GM18907 (cell line): Measurements from ENCODE around the gene ASAH2B.
"Not testable (repeated sequence)": the region's sequence is repeated elsewhere in the genome, so short reads cannot be mapped to it uniquely, and the experiment has no call there.

ENCODE experiments used
- ATAC-seq: cut with Tn5 transposase; IDR thresholded peaks from one replicate; pipeline ENCODE4 v1.9.1; 2021; ENCODE audit warnings: mild to moderate bottlenecking, moderate library complexity; ENCODE audit not compliant: unreplicated experiment

ASAH2B gene

DNA sequence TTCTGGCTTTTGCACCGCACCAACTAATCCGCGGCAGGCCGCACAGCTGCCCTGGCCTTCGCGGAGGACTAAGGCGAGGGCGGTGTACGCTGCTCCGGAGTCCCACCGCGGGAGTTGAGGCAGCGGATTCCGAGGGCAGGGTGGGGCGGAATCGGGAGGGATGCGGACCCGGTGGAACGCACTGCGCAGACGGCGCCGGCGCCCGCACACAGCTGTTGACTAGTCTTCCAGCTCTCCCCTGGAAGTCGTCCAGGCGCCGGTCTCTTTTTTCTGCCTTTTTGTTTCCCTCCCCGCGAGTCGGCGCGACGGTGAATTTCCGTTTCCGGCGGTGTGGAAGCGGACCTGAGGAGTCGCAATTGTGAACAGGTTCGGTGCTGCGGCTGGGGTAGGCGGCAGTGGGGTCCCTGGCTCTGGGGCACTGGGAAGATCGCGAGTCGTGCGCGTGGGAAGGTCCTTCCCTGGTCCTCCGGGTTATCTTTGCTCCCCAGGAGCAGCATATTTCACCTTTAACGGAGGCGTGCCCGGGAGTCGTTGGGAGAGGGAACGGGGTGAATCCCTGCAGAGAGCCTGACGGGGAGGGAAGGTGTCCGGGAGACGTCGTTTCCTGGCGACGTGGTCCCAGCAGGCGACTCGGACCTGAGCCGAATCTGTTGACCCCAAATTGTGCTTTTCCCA lies at the start of gene ASAH2B:
Gene ASAH2B (plus strand): TSS at position 319 of the 675 bp plus-strand sequence. CDS start 5,195 bp downstream, outside the sequence.
- peak; percentile 94 for ATAC-seq

DNA sequence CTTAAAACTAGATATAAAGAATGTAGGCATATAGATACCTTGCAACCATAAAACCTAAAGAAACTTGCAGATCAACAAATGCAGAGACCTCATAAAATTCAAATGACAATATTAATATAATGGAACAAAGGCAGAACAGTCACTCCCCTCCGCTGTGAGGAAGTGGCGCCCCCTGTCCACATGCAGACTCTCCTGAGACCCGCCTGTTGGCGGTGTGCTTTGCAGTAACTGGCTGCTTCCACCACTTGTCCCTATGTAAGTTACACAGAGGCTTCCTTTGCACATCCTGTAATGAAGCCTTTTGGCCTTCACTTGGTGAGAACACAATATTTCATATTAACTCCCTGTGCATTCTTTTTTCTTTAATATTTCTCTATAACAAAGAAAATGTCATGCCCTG lies 41.9 kb upstream of the ASAH2B start:
- not testable (repeated sequence) for ATAC-seq

DNA sequence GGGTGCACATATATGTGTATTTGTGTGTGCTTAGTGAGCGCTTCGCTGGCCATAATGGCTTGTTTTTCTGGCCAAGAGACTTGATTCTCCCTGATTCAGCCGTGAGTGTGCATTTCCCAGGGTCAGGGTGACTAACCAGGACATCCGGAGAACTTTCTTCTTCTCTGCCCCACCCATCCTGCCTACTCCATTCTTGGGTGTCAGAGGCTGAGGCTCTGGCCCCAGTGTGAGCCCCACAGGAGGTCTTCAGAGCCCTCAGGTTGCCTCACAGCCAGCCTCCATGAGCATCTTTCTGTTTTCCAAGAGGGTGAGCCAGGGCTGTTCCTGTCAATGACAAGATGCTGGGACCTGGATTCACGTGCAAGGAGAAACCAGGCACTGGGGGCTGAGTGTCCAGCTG lies 37.8 kb upstream of the ASAH2B start:
- ATAC-seq, result not testable (repeated sequence)

DNA sequence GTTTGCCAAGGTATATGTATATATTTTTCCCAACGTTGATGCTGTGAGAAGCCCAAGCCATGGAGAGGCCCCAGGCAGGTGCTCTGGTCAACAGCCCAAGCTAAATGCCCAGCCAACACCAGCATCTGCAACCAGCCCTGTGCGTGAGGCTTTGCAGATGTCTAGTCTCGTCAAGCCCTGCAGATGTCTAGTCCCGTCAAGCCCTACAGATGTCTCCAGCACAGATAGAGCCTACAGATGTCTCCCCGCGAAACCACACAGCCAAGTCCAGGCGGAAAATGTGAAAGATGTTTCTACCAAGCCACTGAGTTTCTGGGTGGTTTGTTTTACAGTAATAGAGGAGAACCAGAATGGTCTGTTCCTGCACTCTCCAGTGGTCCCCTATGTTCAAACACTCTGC lies 36.7 kb upstream of the ASAH2B start:
- ATAC-seq, result not testable (repeated sequence)

DNA sequence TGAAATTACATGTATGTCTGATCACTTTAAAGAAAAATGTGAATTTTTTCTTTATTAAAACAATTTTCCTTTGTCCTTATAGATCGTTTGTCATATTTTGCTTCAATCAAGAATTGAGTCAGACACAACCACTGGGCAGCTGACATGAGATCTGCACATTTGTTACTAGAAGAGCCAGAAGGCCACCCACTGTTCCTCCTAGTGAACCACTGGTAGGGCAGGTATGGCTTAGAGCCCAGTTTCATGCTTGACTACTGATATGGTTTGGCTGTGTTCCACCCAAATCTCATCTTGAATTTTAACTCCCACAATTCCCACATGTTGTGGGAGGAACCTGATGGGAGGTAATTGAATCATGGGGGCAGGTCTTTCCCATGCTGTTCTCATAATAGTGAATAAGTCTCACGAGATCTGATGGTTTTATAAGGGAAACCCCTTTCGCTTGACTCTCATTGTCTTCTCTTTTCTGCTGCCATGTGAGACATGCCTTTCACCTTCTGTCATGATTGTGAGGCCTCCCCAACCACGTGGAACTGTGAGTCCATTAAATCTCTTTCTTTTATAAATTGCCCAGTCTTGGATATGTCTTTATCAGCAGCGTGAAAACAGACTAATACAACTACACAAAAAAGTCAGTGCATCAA lies 35.2 kb upstream of the ASAH2B start:
- ATAC-seq, result peak; percentile 67

DNA sequence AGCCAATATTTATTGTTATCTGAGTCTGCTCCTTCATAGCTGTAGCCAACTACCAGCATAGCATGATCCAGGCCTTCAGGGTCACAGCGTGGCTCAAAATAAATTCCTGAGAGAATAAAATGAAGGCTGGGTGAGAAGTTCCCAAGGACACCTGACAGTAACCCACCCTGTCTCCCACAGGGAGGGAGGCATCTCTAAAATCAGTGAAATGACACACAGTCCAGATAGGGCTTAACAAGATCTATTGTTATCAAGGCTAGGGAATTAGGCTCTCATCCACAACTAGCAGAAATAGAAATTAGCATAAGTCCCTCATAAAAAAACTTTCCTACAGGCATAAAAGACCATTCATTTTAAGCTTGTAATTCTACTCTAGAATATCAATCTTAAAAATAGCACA lies 33.7 kb upstream of the ASAH2B start:
- not testable (repeated sequence) for ATAC-seq

DNA sequence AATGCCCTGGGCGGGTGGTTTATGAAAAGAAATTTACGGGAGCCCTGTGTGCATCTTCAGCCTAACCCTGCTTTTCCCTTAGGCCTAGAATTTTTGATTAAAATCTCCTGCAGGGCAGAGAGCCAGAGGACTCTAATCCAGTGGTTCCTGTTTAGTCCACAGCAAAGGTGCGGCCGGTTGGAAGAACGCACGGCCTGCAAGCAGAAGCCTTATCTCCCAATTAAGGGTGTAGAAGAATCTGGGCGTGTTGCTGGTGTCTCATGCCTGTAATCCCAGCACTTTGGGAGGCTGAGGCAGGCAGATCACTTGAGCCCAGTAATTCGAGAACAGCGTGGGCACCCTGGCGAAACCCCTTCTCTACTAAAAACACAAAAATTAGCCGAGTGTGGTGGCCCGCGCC lies 29.5 kb upstream of the ASAH2B start:
- not testable (repeated sequence) for ATAC-seq

DNA sequence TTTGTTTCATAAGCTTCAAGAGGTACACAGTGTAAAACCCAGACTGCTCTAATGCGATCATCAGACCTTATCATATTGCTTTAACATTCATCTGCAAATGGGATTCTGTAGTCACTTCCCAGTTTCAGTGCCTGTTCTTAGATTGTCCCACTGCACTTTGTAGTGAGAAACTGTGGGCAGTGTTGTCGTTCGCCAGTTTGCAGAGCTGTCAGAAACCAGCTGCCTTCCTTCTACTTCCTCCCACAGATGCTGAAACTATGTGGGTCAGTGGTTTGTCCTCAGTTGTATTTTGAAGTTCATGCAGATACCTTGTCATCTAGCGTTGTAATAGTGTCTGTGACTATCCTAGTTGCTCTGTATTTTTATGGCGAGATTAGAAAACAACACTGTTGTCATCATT lies 15.9 kb upstream of the ASAH2B start:
- peak; percentile 64 for ATAC-seq

DNA sequence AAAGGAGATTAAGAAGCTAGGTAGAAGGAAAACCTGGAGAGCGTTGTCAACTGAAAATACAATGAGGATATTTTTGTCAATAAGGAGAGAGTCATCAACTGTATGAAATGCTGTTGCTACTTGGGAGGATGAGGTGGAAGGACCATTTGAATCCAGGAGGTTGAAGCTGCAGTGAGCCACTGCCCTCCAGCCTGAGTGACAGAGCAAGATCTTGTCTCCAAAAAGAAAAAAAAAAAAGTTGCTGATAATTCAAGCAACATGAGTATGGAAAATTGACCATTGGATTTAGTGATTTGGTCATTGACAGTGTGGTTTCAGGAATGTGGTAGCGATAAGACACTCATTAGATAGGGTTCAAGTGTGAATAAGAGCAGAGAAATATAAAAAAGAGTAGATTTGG lies 11.6 kb upstream of the ASAH2B start:
- not testable (repeated sequence) for ATAC-seq

DNA sequence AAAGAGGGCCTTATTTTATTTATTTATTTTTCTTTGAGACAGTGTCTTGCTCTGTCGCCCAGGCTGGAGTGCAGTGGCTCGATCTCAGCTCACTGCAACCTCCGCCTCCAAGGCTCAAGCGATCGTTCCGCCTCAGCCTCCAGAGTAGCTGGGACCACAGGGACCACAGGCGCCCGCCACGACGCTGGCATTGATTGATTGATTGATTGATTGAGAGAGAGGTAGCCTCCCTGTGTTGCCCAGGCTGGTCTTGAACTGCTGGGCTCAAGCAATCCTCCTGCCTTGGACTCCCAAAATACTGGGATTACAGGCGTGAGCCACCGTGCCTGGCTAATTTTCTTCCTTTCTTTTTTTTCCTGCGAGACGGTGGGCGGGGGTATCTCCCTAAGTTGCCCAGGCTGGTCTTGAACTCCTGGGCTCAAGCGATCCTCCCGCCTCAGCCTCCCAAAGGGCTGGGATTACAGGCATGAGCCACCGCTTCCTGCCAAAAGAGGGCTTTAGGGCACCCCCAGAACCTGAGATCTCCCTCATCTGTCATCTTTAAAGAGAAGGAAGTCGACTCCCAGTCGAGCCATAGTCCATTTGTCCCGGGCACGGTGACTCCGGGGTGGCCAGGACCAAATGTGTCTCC lies 634 bp upstream of the ASAH2B start:
- ATAC-seq, result not testable (repeated sequence)

DNA sequence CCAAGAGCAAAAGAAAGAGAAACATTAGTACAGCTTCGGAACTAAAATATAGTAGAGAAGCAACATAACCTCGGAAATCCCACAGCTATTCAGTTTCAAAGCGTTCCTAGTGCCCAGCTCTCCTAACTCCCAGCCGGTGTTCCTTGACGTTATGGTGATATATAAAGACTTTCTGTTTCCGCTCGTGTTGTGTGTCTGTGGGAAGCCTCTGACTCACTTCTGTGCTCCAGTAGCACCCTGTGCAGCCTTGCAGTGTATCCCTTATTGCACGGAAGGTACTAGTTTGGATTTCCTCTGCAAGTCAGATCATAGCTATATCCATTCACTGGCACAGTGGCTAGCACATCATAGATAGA lies 535 bp downstream of the ASAH2B start:
- ATAC-seq, result peak; percentile 45

DNA sequence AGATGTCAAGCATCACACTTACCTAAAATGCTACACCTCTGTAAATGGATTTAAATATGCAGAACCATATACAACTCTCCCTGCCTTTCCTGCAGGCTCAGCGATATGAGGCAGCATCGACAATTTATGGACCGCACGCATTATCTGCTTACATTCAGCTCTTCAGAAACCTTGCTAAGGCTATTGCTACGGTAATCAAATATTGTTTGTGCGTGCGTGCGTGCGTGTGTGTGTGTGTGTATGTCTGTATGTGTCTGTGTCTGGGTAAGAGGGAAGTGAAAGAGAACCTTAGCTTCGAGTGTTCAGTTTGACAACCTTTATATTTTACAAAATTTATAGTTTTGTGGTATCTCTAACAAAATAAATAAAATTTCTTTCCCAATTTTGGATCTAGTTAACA lies 3.1 kb downstream of the ASAH2B start:
- ATAC-seq, result not testable (repeated sequence)

DNA sequence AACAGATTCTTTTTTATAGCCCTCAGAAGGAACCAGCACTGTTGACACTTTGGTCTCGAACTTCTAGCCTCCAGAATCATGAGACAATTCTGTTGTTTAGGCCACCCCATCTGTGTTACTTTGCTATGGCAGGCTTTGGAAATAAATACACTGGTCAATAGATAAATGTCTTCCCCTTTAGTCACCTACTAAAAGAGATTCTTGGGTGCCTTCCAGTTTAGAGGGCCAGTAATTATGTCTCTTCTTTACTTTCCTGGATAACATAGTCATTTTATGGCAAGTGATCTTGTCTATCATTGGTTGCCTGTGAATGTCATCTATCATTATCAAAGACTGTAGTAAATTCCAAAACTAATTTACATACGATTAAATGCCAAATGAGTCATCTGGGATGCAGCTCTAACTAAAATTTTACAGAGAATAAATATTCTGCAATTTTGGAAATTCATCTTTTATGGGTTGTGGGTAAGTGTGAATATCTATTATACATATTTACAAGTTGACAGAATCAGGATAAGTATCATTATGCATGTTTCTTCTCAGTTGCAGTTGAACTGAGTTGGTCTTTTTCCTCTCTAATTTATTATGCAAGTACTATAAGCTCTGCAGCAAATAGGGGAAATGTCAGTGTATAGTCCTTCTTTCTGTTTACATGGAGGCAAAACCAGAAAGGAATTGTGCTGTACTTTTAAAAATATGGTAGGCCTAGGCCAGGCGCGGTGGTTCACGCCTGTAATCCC lies 27.2 kb downstream of the ASAH2B start:
- not testable (repeated sequence) for ATAC-seq

DNA sequence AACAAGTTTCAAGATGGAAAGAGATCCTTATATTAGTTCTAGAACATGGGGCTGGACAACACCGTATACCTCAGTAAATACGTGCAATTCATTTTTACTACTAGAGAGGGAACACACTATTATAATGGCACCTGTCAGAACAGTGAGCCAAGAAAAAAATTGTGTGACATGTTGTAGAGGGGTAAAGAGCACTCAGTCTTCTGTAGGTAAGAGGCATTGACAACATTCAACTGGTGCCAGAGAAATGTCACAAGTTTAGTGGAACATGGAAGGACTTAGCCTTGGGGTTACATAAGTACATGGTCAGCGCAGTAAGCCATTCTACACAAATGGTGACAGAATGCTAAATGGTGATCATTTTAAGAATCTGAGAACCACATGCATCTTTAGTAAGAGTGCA lies 32.3 kb downstream of the ASAH2B start:
- not testable (repeated sequence) for ATAC-seq

DNA sequence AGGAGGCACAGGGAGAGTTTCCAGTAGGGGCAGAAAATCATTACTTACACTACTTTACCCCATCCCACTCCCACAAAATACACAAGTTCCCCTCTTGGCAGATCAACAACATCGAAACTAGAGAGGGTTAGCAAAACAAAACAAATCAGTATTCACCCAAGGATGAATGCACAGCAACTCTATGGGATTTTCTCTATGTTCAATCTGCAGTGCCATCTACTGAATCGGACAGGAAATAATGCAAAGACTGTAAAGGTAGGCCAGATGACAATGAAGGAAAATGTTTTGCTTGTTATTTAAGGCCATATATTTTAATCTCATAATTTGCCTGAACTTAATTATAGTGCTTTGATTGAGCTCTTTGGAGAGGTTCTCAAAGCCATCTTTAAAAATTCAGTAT lies 35.1 kb downstream of the ASAH2B start:
- ATAC-seq, result not testable (repeated sequence)

DNA sequence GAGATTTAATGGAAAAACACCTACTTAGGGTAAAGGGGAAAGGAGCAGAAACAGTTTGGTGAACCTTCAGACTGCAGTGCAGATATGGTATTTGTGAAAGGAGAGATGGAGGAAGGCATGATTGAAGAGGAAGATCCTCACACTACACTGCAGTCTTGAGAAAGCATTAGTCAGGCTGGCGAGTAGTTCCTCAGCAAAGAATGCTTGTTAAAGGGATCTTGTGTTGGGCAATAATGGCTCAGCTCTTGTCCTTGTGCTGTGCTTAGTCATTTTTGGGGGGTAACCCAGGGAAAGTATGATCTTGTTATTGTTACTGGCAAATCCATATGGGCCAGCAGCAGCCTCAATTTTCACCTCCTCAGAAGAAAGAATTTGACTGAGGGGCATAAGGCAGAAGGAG lies 40.3 kb downstream of the ASAH2B start:
- not testable (repeated sequence) for ATAC-seq

DNA sequence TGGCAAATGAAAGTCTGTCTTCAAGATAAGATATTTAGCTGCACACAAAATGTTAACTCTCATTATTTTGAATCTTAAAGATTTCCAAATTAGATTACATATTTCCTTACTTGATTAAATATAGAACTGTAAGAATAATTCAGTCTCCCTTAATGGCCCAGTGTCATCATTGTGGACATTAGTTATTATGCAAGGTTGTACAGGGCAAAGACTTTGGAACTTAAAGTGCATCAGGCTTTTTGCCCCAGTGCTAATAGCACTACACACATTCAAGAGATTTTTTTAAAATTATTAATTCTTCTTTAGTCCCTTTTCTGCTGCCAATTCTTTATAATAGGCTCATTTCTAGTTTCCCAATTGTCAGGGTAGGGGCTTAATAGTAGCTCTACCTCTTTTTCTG lies 42.3 kb downstream of the ASAH2B start:
- ATAC-seq, result not testable (repeated sequence)

DNA sequence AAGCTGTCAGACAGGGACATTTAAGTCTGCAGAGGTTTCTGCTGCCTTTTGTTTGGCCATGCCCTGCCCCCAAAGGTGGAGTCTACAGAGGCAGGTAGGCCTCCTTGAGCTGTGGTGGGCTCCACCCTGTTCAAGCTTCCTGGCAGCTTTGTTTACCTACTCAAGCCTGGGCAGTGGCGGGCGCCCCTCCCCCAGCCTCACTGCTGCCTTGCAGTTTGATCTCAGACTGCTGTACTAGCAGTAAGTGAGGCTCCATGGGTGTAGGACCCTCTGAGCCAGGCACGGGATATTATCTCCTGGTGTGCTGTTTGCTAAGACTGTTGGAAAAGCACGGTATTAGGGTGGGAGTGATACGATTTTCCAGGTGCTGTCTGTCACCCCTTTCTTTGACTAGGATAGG lies 48.2 kb downstream of the ASAH2B start:
- not testable (repeated sequence) for ATAC-seq

DNA sequence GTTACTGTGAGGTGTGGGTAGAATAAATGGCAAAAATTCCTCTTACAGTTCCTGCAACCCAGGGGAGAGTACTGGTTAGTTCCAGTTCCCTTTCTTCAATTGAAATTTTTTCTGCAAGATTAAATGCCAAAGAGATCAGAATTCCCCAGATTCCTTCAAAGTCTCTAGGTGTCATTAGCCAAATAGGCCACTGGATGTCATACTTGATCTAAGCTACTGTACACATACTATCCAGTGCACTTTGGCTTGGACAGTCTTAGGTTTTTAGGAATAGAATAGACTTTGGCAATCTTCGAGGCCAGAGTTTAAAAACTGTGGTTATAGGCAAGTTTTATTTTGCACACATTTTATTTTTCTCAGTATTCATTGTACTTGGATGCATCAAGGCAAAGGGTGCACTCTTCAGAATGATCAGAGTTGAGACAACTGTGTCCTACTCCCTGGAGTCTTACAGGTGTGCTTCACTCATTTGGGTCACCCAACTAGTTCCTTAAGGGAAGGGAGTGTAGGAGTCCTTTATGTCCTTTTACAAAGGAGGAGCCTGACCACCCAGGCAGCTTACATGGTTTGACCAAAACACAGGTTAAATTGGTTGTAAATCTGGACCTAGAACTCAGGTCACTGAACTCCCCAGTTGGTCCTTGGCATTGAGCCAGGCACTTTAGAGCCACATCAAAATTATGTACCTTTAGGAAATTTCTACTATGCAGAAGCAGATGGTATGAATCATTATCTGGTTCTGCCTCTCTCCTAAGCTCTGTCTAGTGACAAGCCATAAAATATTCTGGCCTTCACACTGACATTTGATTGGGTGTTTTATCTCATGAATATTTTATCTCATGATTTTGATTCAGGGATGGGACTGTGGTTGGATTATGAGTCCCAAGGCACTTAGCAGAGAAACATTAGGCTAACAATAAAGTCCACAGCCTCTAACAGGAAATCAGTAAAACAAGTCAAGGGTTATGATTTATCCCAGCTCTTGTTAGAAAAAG lies 49.5 kb downstream of the ASAH2B start:
- peak; percentile 48 for ATAC-seq

DNA sequence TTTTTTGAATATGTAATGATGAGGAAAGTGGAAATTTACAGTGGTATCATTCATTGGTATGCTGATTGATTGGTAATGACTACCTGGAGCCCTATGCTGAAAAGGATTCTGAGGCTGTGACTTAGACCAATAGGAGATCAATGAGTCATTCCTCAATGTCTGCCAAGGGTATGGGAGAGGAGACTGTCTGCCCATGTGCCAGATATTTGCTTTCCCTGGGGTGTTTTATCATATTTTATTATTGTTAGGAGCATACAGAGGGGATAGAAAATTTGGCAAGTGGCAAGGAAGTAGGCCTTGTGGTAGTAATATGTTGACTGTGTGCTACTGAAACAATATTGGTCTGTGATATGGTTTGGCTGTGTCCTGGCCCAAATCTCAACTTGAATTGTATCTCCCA lies 54.8 kb downstream of the ASAH2B start:
- no peak for ATAC-seq
